ENCODE results near the gene ICE1. TPM values are rescaled to one million over a fixed set of nuclear protein-coding genes. Genes with fewer than 3 reads are reported as not detected.
"Not testable (repeated sequence)": the region's sequence is repeated elsewhere in the genome, so short reads cannot be mapped to it uniquely, and the experiment has no call there.

Gene ICE1
- total RNA-seq, 1 experiment from 2014 or later, result 38.3 TPM

DNA sequence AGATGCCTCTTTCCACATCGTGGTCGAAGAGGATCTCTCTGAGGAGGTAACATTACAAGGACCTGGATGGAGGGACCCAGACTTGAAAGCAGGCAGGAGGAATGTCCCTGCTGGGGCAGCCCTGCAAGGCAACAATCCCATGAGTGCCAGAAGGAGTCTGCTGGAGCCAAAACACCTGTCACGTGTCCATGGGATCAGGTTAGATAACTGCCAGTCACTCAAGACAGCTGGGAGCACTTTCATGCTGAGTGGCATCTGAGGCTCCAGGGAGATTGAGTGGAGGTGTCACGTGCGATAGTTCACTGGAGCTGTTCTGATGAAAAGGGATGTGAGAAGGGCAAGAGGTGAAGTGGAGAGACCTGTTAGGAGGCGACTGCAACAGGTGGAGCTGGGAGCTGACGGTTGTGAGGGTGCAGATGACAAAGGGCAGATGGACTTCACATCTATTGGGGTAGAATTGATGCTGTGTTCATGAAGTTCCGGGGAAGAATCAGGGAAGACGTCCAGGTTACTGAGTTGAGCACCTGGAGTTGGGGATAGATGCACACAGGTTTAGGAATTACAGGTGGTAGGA lies 68.4 kb downstream of the ICE1 start:
- POLR2A ChIA-PET, result no interaction called here
- no peak overlapping the region for H3K4me3 ChIP-seq (ENCODE audit: low read depth in 2 of 2, low read length in 2 of 2)
- H3K9me3 ChIP-seq (ENCODE audit: control insufficient read depth, insufficient read depth, low read depth, low read length), result no peaks in the 10 kb centered on the region

DNA sequence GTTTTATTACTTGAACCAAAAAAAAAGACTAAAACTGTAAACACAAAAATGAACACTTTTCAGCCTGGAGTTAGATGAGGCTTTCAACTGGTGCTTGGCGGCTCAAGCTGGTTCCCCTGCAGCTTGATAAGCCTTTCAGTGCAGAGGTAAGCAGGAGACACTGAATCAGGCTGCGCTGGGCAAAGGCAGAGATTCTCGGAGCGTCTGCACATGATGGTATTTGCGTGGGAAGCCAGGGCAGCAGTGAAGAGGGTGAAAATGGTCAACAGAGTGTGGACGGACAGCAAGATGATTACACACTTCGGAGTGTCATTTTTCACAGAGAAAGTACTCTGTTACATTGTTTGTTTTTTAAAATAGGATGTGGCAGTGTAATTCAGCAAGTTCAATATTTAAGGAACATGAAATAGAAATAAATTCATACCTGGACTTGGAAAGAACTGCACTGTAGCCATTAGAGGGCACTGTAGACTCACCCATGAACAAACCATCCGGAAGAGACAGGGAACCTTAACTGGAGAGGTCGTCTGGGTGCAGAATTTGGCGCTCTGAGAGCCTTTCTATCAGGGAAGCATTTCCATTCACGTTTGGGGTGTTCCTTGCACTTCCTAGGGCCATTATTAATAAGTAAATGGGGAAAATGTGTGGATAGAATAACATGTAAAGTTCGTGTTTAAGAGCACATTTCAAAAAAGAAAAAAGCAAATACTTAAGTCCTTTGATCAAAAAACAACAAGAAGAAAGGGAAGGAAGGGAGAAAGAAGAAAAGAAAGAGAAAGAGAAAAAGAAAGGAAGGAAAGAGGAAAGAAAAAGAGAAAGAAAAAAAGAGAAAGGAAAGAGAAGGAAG lies 69.8 kb downstream of the ICE1 start:
- TF ChIP-seq, protein P1, sequence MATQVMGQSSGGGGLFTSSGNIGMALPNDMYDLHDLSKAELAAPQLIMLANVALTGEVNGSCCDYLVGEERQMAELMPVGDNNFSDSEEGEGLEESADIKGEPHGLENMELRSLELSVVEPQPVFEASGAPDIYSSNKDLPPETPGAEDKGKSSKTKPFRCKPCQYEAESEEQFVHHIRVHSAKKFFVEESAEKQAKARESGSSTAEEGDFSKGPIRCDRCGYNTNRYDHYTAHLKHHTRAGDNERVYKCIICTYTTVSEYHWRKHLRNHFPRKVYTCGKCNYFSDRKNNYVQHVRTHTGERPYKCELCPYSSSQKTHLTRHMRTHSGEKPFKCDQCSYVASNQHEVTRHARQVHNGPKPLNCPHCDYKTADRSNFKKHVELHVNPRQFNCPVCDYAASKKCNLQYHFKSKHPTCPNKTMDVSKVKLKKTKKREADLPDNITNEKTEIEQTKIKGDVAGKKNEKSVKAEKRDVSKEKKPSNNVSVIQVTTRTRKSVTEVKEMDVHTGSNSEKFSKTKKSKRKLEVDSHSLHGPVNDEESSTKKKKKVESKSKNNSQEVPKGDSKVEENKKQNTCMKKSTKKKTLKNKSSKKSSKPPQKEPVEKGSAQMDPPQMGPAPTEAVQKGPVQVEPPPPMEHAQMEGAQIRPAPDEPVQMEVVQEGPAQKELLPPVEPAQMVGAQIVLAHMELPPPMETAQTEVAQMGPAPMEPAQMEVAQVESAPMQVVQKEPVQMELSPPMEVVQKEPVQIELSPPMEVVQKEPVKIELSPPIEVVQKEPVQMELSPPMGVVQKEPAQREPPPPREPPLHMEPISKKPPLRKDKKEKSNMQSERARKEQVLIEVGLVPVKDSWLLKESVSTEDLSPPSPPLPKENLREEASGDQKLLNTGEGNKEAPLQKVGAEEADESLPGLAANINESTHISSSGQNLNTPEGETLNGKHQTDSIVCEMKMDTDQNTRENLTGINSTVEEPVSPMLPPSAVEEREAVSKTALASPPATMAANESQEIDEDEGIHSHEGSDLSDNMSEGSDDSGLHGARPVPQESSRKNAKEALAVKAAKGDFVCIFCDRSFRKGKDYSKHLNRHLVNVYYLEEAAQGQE (IDR thresholded peaks at IDR 0.05; ENCODE audit: insufficient read depth in 1 of 2, low read depth in 2 of 2, low read length in 1 of 2), result no peak
- TF ChIP-seq TCF7L2 (IDR thresholded peaks at IDR 0.05; ENCODE audit: low read depth, low read length), result no peak
- TF ChIP-seq, protein P2, sequence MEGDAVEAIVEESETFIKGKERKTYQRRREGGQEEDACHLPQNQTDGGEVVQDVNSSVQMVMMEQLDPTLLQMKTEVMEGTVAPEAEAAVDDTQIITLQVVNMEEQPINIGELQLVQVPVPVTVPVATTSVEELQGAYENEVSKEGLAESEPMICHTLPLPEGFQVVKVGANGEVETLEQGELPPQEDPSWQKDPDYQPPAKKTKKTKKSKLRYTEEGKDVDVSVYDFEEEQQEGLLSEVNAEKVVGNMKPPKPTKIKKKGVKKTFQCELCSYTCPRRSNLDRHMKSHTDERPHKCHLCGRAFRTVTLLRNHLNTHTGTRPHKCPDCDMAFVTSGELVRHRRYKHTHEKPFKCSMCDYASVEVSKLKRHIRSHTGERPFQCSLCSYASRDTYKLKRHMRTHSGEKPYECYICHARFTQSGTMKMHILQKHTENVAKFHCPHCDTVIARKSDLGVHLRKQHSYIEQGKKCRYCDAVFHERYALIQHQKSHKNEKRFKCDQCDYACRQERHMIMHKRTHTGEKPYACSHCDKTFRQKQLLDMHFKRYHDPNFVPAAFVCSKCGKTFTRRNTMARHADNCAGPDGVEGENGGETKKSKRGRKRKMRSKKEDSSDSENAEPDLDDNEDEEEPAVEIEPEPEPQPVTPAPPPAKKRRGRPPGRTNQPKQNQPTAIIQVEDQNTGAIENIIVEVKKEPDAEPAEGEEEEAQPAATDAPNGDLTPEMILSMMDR (IDR thresholded peaks at IDR 0.05), result peak; percentile 89
- TF ChIP-seq SIN3A (IDR thresholded peaks at IDR 0.05; ENCODE audit: borderline replicate concordance, insufficient read depth, low read depth, low read length), result no peak
- no peak for TF ChIP-seq POLR2AphosphoS5 (IDR thresholded peaks at IDR 0.05; ENCODE audit: low read depth, low read length)
- intact Hi-C loops (cut with micrococcal nuclease; ENCODE audit: unreplicated experiment) (loop anchor here (5.0 kb wide), 1 partner anchor 1085 kb away; no protein-coding TSS in a partner anchor), in situ Hi-C loops (cut with HindIII; ENCODE audit: low pct_unique_long_range_greater_than_20kb, low sequenced_read_pairs) (no loop called here)
- no TSS peak for BruUV-seq (replicated peaks)
- Histone ChIP-seq H3K27me3 (ENCODE audit: control insufficient read depth, insufficient read depth, low read length) (peaks cover 5% of the 10 kb centered on the region), H3K4me3 (ENCODE audit: low read depth in 2 of 2, low read length in 2 of 2) (no peak overlapping the region), H3K9me3 (ENCODE audit: control insufficient read depth, insufficient read depth, low read depth, low read length) (no peaks in the 10 kb centered on the region), H3K36me3 (ENCODE audit: control insufficient read depth, insufficient read depth, low read length) (0 out of 2 replicates have a peak, but pooled peaks cover 5% of the 10 kb centered on the region), H3K4me1 (ENCODE audit: control insufficient read depth, insufficient read depth, low read length) (no peaks in the 10 kb centered on the region), H3K27ac (ENCODE audit: low read length) (no peak overlapping the region)
- ATAC-seq, result peak; percentile 72; the same call in 1 of the 2 replicates
- CTCF ChIA-PET, result no interaction called here
- peak; percentile 41 for DNase-seq (ENCODE audit: low read depth, low spot score)
- POLR2A ChIA-PET, result no interaction called here

More for the DNA sequence above, 68.4 kb downstream of the ICE1 start:
- intact Hi-C loops (cut with micrococcal nuclease; ENCODE audit: unreplicated experiment) (loop anchor here (5.0 kb wide), 1 partner anchor 1086 kb away; no protein-coding TSS in a partner anchor), in situ Hi-C loops (cut with HindIII; ENCODE audit: low pct_unique_long_range_greater_than_20kb, low sequenced_read_pairs) (no loop called here)
- TF ChIP-seq, protein P2 (IDR thresholded peaks at IDR 0.05), result no peak
- TF ChIP-seq POLR2AphosphoS5 (IDR thresholded peaks at IDR 0.05; ENCODE audit: low read depth, low read length) (no peak), SIN3A (IDR thresholded peaks at IDR 0.05; ENCODE audit: borderline replicate concordance, insufficient read depth, low read depth, low read length) (no peak), TCF7L2 (IDR thresholded peaks at IDR 0.05; ENCODE audit: low read depth, low read length) (no peak)
- TF ChIP-seq, protein P1 (IDR thresholded peaks at IDR 0.05; ENCODE audit: insufficient read depth in 1 of 2, low read depth in 2 of 2, low read length in 1 of 2), result no peak
- H3K27ac ChIP-seq (ENCODE audit: low read length), result no peak overlapping the region
- H3K4me1 ChIP-seq (ENCODE audit: control insufficient read depth, insufficient read depth, low read length), result no peaks in the 10 kb centered on the region
- DNase-seq (ENCODE audit: low read depth, low spot score) (no peak), ATAC-seq (no peak)
- no peaks in the 10 kb centered on the region for H3K27me3 ChIP-seq (ENCODE audit: control insufficient read depth, insufficient read depth, low read length)
- no TSS peak for BruUV-seq (replicated peaks)
- CTCF ChIA-PET, result no interaction called here
- 0 out of 2 replicates have a peak, but pooled peaks cover 5% of the 10 kb centered on the region for H3K36me3 ChIP-seq (ENCODE audit: control insufficient read depth, insufficient read depth, low read length)

DNA sequence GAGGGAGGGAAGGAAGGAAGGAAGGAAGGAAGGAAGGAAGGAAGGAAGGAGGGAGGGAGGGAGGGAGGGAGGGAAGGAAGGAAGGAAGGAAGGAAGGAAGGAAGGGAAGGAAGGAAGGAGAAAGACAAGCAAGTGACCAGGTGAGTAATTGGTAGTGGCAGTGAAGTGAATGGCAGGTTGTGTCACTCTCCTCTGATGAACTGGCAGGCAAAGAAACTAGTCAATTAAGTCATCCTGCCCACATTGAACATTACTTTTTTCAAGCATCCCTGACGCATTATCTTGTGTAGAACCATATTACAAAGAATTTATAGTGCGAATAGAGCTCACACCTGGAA lies 70.4 kb downstream of the ICE1 start:
- H3K9me3 ChIP-seq (ENCODE audit: control insufficient read depth, insufficient read depth, low read depth, low read length); H3K27me3 ChIP-seq (ENCODE audit: control insufficient read depth, insufficient read depth, low read length); H3K4me3 ChIP-seq (ENCODE audit: low read depth in 2 of 2, low read length in 2 of 2); DNase-seq (ENCODE audit: low read depth, low spot score); BruUV-seq (replicated peaks); H3K27ac ChIP-seq (ENCODE audit: low read length); H3K36me3 ChIP-seq (ENCODE audit: control insufficient read depth, insufficient read depth, low read length); CTCF ChIA-PET; H3K4me1 ChIP-seq (ENCODE audit: control insufficient read depth, insufficient read depth, low read length); in situ Hi-C loops (cut with HindIII; ENCODE audit: low pct_unique_long_range_greater_than_20kb, low sequenced_read_pairs); POLR2A ChIA-PET; ATAC-seq: not testable (repeated sequence)
- intact Hi-C loops (cut with micrococcal nuclease; ENCODE audit: unreplicated experiment), result loop anchor here (5.0 kb wide), 1 partner anchor 1084 kb away; no protein-coding TSS in a partner anchor
